HEK293 (cell line): ENCODE measurements around the gene NOL4.
"Not testable (repeated sequence)": the region's sequence is repeated elsewhere in the genome, so short reads cannot be mapped to it uniquely, and the experiment has no call there.

Experiments used
- CTCF ChIA-PET: fragments of 350-600 bp; formaldehyde crosslinking; extraction: SDS; loops from one replicate; lab custom pipeline; 2021; ENCODE audit warnings: antibody characterized with exemption; lab: Yijun Ruan, JAX
- POLR2A ChIA-PET: fragments of 300-600 bp; formaldehyde crosslinking; extraction: SDS; loops from one replicate; lab custom pipeline; 2020; ENCODE audit warnings: antibody characterized with exemption, inconsistent platforms; lab: Yijun Ruan, JAX
- H3K27ac ChIP-seq: fragments of 200-500 bp; sonication (Bioruptor generic); 2 replicates; pipeline ENCODE4 v1.5.1; 2014; ENCODE audit warnings: low read depth, low read length, control low read depth, inconsistent platforms; ENCODE audit errors: extremely low read depth
- H3K36me3 ChIP-seq, 2 experiments: fragments of 200-500 bp in 1 of 2; sonication (Bioruptor generic) in 1 of 2; 1 replicate in 1 of 2; 2 replicates in 1 of 2; pipeline ENCODE4 v1.5.1; 2014 to 2017; ENCODE audit warnings: inconsistent platforms in 2 of 2, low read length in 2 of 2; ENCODE audit not compliant: control insufficient read depth in 2 of 2, insufficient read depth in 1 of 2
- H3K4me1 ChIP-seq: fragments of 200-500 bp; sonication (Bioruptor generic); 2 replicates; pipeline ENCODE4 v1.5.1; 2014; ENCODE audit warnings: mild to moderate bottlenecking, low read length, inconsistent platforms; ENCODE audit not compliant: control insufficient read depth, insufficient read depth
- H3K4me3 ChIP-seq: 2 replicates; pipeline ENCODE4 v1.5.1; 2011; ENCODE audit warnings: low read depth, mild to moderate bottlenecking, control low read depth, low read length, moderate library complexity
- H3K9me3 ChIP-seq: fragments of 200-500 bp; sonication (Bioruptor generic); 2 replicates; pipeline ENCODE4 v1.5.1; 2014; ENCODE audit warnings: low read depth, low read length, inconsistent platforms; ENCODE audit not compliant: control insufficient read depth, insufficient read depth
- GFI1B ChIP-seq: fragments of 450-650 bp; formaldehyde crosslinking; IDR thresholded peaks from 2 replicates; pipeline ENCODE4 v1.5.1; 2016; ENCODE audit warnings: missing biosample characterization, missing genetic modification characterization
- KLF8 ChIP-seq: fragments of 450-650 bp; formaldehyde crosslinking; IDR thresholded peaks from 2 replicates; pipeline ENCODE4 v1.5.1; 2016; ENCODE audit warnings: missing biosample characterization, missing genetic modification characterization
- MZF1 ChIP-seq: fragments of 450-650 bp; formaldehyde crosslinking; IDR thresholded peaks from 2 replicates; pipeline ENCODE4 v1.5.1; 2017; ENCODE audit warnings: missing biosample characterization, missing genetic modification characterization, borderline replicate concordance
- OVOL3 ChIP-seq: fragments of 450-650 bp; formaldehyde crosslinking; IDR thresholded peaks from 2 replicates; pipeline ENCODE4 v1.5.1; 2016; ENCODE audit warnings: missing biosample characterization, missing genetic modification characterization
- SALL2 ChIP-seq: fragments of 450-650 bp; formaldehyde crosslinking; IDR thresholded peaks from 2 replicates; pipeline ENCODE4 v1.5.0; 2017; ENCODE audit warnings: missing biosample characterization, mild to moderate bottlenecking, missing genetic modification characterization, borderline replicate concordance
- WT1 ChIP-seq: fragments of 450-650 bp; formaldehyde crosslinking; IDR thresholded peaks from 2 replicates; pipeline ENCODE4 v1.5.1; 2016; ENCODE audit warnings: missing biosample characterization, missing genetic modification characterization
- ZBTB1 ChIP-seq: fragments of 450-650 bp; formaldehyde crosslinking; IDR thresholded peaks from 2 replicates; pipeline ENCODE4 v1.5.1; 2016; ENCODE audit warnings: missing biosample characterization, missing genetic modification characterization
- ZBTB44 ChIP-seq: fragments of 450-650 bp; IDR thresholded peaks from 2 replicates; pipeline ENCODE4 v1.5.1; 2018; ENCODE audit warnings: missing biosample characterization, mild to moderate bottlenecking, missing genetic modification characterization
- ZBTB48 ChIP-seq: fragments of 450-650 bp; formaldehyde crosslinking; IDR thresholded peaks from 2 replicates; pipeline ENCODE4 v1.5.1; 2016; ENCODE audit warnings: missing biosample characterization, missing genetic modification characterization
- ZBTB8A ChIP-seq: fragments of 450-650 bp; formaldehyde crosslinking; IDR thresholded peaks from 2 replicates; pipeline ENCODE4 v1.5.1; 2016; ENCODE audit warnings: missing biosample characterization, missing genetic modification characterization
- ZNF133 ChIP-seq: fragments of 450-650 bp; formaldehyde crosslinking; IDR thresholded peaks from 2 replicates; pipeline ENCODE4 v1.5.1; 2016; ENCODE audit warnings: missing biosample characterization, missing genetic modification characterization
- ZNF16 ChIP-seq: fragments of 450-650 bp; formaldehyde crosslinking; IDR thresholded peaks from 2 replicates; pipeline ENCODE4 v1.5.1; 2016; ENCODE audit warnings: low read depth, missing biosample characterization, missing genetic modification characterization
- ZNF169 ChIP-seq: fragments of 450-650 bp; formaldehyde crosslinking; IDR thresholded peaks from 2 replicates; pipeline ENCODE4 v1.5.1; 2016; ENCODE audit warnings: missing biosample characterization, missing genetic modification characterization
- ZNF2 ChIP-seq: fragments of 450-650 bp; formaldehyde crosslinking; IDR thresholded peaks from 2 replicates; pipeline ENCODE4 v1.5.1; 2016; ENCODE audit warnings: missing biosample characterization, missing genetic modification characterization
- ZNF239 ChIP-seq: fragments of 450-650 bp; formaldehyde crosslinking; IDR thresholded peaks from 2 replicates; pipeline ENCODE4 v1.5.1; 2016; ENCODE audit warnings: missing biosample characterization, missing genetic modification characterization
- ZNF311 ChIP-seq: fragments of 450-650 bp; formaldehyde crosslinking; IDR thresholded peaks from 2 replicates; pipeline ENCODE4 v1.5.1; 2017; ENCODE audit warnings: missing biosample characterization, missing genetic modification characterization, borderline replicate concordance
- ZNF324 ChIP-seq: fragments of 450-650 bp; formaldehyde crosslinking; IDR thresholded peaks from 2 replicates; pipeline ENCODE4 v1.5.1; 2016; ENCODE audit warnings: missing biosample characterization, missing genetic modification characterization
- ZNF366 ChIP-seq: fragments of 450-650 bp; formaldehyde crosslinking; conservative IDR thresholded peaks from 2 replicates; pipeline ENCODE4 v1.5.1; 2016; ENCODE audit warnings: missing biosample characterization, missing genetic modification characterization
- ZNF404 ChIP-seq: fragments of 450-650 bp; formaldehyde crosslinking; IDR thresholded peaks from 2 replicates; pipeline ENCODE4 v1.5.1; 2017; ENCODE audit warnings: missing biosample characterization, missing genetic modification characterization
- ZNF423 ChIP-seq: fragments of 450-650 bp; formaldehyde crosslinking; IDR thresholded peaks from 2 replicates; pipeline ENCODE4 v1.5.1; 2016; ENCODE audit warnings: missing biosample characterization, missing genetic modification characterization
- ZNF48 ChIP-seq: fragments of 450-650 bp; formaldehyde crosslinking; IDR thresholded peaks from 2 replicates; pipeline ENCODE4 v1.5.1; 2016; ENCODE audit warnings: missing biosample characterization, missing genetic modification characterization
- ZNF514 ChIP-seq: fragments of 450-650 bp; formaldehyde crosslinking; IDR thresholded peaks from 2 replicates; pipeline ENCODE4 v1.5.1; 2016; ENCODE audit warnings: missing biosample characterization, missing genetic modification characterization
- ZNF621 ChIP-seq: fragments of 450-650 bp; formaldehyde crosslinking; IDR thresholded peaks from 2 replicates; pipeline ENCODE4 v1.5.1; 2017; ENCODE audit warnings: missing biosample characterization, missing genetic modification characterization
- ZNF629 ChIP-seq: fragments of 450-650 bp; formaldehyde crosslinking; IDR thresholded peaks from 2 replicates; pipeline ENCODE4 v1.5.1; 2017; ENCODE audit warnings: missing biosample characterization, missing genetic modification characterization
- ZNF654 ChIP-seq: fragments of 450-650 bp; formaldehyde crosslinking; IDR thresholded peaks from 2 replicates; pipeline ENCODE4 v1.5.1; 2016; ENCODE audit warnings: low read depth, missing biosample characterization, missing genetic modification characterization
- ZNF707 ChIP-seq: fragments of 450-650 bp; formaldehyde crosslinking; IDR thresholded peaks from 2 replicates; pipeline ENCODE4 v1.5.1; 2016; ENCODE audit warnings: missing biosample characterization, missing genetic modification characterization
- ZNF837 ChIP-seq: fragments of 450-650 bp; formaldehyde crosslinking; IDR thresholded peaks from 2 replicates; pipeline ENCODE4 v1.5.1; 2016; ENCODE audit warnings: missing biosample characterization, missing genetic modification characterization
- ZNF843 ChIP-seq: fragments of 450-650 bp; formaldehyde crosslinking; IDR thresholded peaks from 2 replicates; pipeline ENCODE4 v1.5.1; 2016; ENCODE audit warnings: missing biosample characterization, missing genetic modification characterization
- ZSCAN5A ChIP-seq: fragments of 450-650 bp; formaldehyde crosslinking; IDR thresholded peaks from 2 replicates; pipeline ENCODE4 v1.5.1; 2016; ENCODE audit warnings: missing biosample characterization, missing genetic modification characterization

The NOL4 gene

GRCh38 chr18:34248727-34249126 lies 24.0 kb upstream of the NOL4 start:
- POLR2A ChIA-PET, result no interaction called here
- H3K4me1 ChIP-seq, result no peaks in the 10 kb centered on the region
- H3K36me3 ChIP-seq, result no peaks in the 10 kb centered on the region
- CTCF ChIA-PET, result no interaction called here
- TF ChIP-seq ZNF843 (no peak), ZNF629 (tag by site-specific recombination) (no peak), SALL2 (no peak), ZBTB8A (tag by site-specific recombination) (no peak), ZNF366 (tag by site-specific recombination) (no peak), ZNF169 (tag by site-specific recombination) (no peak), WT1 (no peak), ZNF239 (no peak), ZNF621 (no peak), OVOL3 (tag by site-specific recombination) (no peak), ZNF2 (no peak), ZNF48 (tag by site-specific recombination) (no peak)
- H3K27ac ChIP-seq, result no peak overlapping the region
- H3K9me3 ChIP-seq, result no peaks in the 10 kb centered on the region
- no peak overlapping the region for H3K4me3 ChIP-seq

DNA sequence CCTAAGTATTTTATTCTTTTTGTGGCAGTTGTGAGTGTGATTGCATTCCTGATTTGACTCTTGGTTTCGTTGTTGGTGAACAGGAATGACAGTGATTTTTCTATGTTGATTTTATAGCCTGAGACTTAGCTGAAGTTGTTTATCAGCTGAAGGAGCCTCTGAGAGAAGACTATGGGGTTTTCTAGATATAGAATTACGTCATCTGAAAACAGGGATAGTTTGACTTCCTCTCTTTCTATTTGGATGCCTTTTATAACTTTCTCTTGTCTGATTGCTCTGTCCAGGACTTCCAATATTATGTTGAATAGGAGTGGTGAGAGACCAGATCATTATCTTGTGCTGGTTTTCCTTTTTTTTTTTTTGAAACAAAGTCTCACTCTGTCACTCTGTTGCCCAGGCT lies 18.0 kb upstream of the NOL4 start:
- POLR2A ChIA-PET, result no interaction called here
- no peak overlapping the region for H3K27ac ChIP-seq
- CTCF ChIA-PET, result no interaction called here
- no peak for TF ChIP-seq ZNF514
- TF ChIP-seq ZNF311, result no peak
- no peak for TF ChIP-seq ZNF133 (tag by site-specific recombination)
- no peak for TF ChIP-seq ZSCAN5A (tag by site-specific recombination)
- TF ChIP-seq ZNF837 (tag by site-specific recombination), result no peak
- TF ChIP-seq ZNF239, result no peak
- TF ChIP-seq ZNF654 (tag by site-specific recombination), result no peak
- TF ChIP-seq ZBTB1 (tag by site-specific recombination), result no peak
- no peak for TF ChIP-seq ZNF423 (tag by site-specific recombination)
- no peak for TF ChIP-seq MZF1 (tag by site-specific recombination)
- no peak for TF ChIP-seq ZNF707
- TF ChIP-seq ZBTB44, result no peak
- TF ChIP-seq GFI1B (tag by site-specific recombination), result no peak
- TF ChIP-seq ZNF404 (tag by site-specific recombination), result no peak
- TF ChIP-seq ZBTB48, result no peak
- no peak for TF ChIP-seq KLF8 (tag by site-specific recombination)
- TF ChIP-seq ZNF16 (tag by site-specific recombination), result no peak
- no peak for TF ChIP-seq ZNF324
- H3K4me3 ChIP-seq, result no peak overlapping the region
- no peaks in the 10 kb centered on the region for H3K36me3 ChIP-seq
- H3K9me3 ChIP-seq, result no peaks in the 10 kb centered on the region
- no peaks in the 10 kb centered on the region for H3K4me1 ChIP-seq

DNA sequence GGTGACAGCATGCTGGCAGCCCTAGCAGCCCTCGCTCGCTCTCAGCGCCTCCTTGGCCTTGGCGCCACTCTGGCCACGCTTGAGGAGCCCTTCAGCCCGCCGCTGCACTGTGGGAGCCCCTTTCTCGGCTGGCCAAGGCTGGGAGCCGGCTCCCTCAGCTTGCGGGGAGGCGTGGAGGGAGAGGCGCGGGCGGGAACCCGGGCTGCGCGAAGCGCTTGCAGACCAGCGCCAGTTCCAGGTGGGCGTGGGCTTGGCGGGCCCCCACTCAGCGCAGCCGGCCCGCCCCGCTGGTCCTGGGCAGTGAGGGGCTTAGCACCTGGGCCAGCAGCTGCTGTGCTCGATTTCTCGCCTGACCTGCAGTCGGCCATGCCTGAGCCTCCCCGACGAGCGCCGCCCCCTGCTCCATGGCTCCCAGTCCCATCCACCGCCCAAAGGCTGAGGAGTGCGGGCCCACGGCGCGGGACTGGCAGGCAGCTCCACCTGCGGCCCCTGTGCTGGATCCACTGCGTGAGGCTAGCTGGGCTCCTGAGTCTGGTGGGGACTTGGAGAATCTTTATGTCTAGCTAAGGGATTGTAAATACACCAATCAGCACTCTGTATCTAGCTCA lies 9.2 kb upstream of the NOL4 start:
- H3K36me3 ChIP-seq, H3K4me3 ChIP-seq, POLR2A ChIA-PET, H3K27ac ChIP-seq, H3K9me3 ChIP-seq, H3K4me1 ChIP-seq: not testable (repeated sequence)
- CTCF ChIA-PET, result interaction anchor here (3.6 kb wide), 1 partner anchor 9 kb away, joined by 22 read pairs; the partner anchor contains the start of gene NOL4
